Choroid plexus epithelial cell (primary cell): Measurements from ENCODE around the gene JHY.
A peak's percentile ranks its signal among the peaks of the same experiment; 100 is the strongest.

Experiments used
- DNase-seq: peaks from one replicate; pipeline ENCODE4 v3.0.0-alpha.2; 2010; ENCODE audit warnings: low read depth
- H3K4me3 ChIP-seq: 2 replicates; pipeline ENCODE4 v1.5.1; 2011; ENCODE audit warnings: low read depth, mild to moderate bottlenecking, control low read depth, low read length, moderate library complexity
- CTCF ChIP-seq: conservative IDR thresholded peaks from 2 replicates; pipeline ENCODE4 v1.5.1; 2011; ENCODE audit warnings: low read depth, mild to moderate bottlenecking, control low read depth, inconsistent platforms, low read length, moderate library complexity

JHY gene

GRCh38 chr11:122871302-122871701, 11.3 kb upstream of the JHY start:
- TF ChIP-seq CTCF, result no peak
- no peak for DNase-seq
- no peak overlapping the region for H3K4me3 ChIP-seq

GRCh38 chr11:122872046-122872445, 10.5 kb upstream of the JHY start:
- TF ChIP-seq CTCF, result no peak
- H3K4me3 ChIP-seq, result no peak overlapping the region
- DNase-seq, result no peak

GRCh38 chr11:122874991-122875390, 7.6 kb upstream of the JHY start:
- no peak for TF ChIP-seq CTCF
- DNase-seq, result no peak
- no peak overlapping the region for H3K4me3 ChIP-seq

- no peak for DNase-seq
- H3K4me3 ChIP-seq, result no peak overlapping the region
- TF ChIP-seq CTCF, result no peak
Measured at GRCh38 chr11:122877732-122878131, 4.8 kb upstream of the JHY start.

- peak; percentile 3 for TF ChIP-seq CTCF
- H3K4me3 ChIP-seq, result no peak overlapping the region
- DNase-seq, result no peak
Measured at GRCh38 chr11:122879785-122880184, 2.8 kb upstream of the JHY start.

- DNase-seq, result no peak
- no peak for TF ChIP-seq CTCF
- peak overlapping the region; percentile 74 for H3K4me3 ChIP-seq
Measured at GRCh38 chr11:122882857-122883645, 492 bp downstream of the JHY start.

GRCh38 chr11:122883646-122883979, 1.1 kb downstream of the JHY start:
- H3K4me3 ChIP-seq, result peak overlapping the region; percentile 74
- DNase-seq, result peak; percentile 97
- no peak for TF ChIP-seq CTCF
